Liver (tissue), 3 donors: ENCODE results near the gene NFAT5.

ENCODE experiments used
- GABPA ChIP-seq, 2 donors: IDR thresholded peaks in 1 of 2; conservative IDR thresholded peaks in 1 of 2; 2 replicates each; pipeline ENCODE4 v1.6.1; 2016; ENCODE audit warnings: antibody characterized with exemption in 2 of 2, mild to moderate bottlenecking in 1 of 2, moderate library complexity in 1 of 2
- JUND ChIP-seq, 2 donors: IDR thresholded peaks; 2 replicates each; pipeline ENCODE4 v1.6.1; 2016; ENCODE audit warnings: antibody characterized with exemption in 2 of 2
- SP1 ChIP-seq: IDR thresholded peaks from 2 replicates; pipeline ENCODE4 v1.6.1; 2018; ENCODE audit warnings: antibody characterized with exemption, mild to moderate bottlenecking
- TAF1 ChIP-seq: conservative IDR thresholded peaks from 2 replicates; pipeline ENCODE4 v1.6.1; 2016; ENCODE audit warnings: antibody characterized with exemption, mild to moderate bottlenecking
- YY1 ChIP-seq: IDR thresholded peaks from 2 replicates; pipeline ENCODE4 v1.6.1; 2016; ENCODE audit warnings: antibody characterized with exemption, mild to moderate bottlenecking
- TF ChIP-seq, protein P1 (sequence below): fragments of 150-350 bp; IDR thresholded peaks from 2 replicates; pipeline ENCODE4 v1.5.1; 2017; ENCODE audit warnings: improper control_type of control experiment, low read depth, low read length; ENCODE audit not compliant: missing input control
- TF ChIP-seq, protein P2 (sequence below): IDR thresholded peaks from 2 replicates; pipeline ENCODE4 v1.6.1; 2016; ENCODE audit warnings: antibody characterized with exemption, mild to moderate bottlenecking
- TF ChIP-seq, protein P3 (sequence below): IDR thresholded peaks from 2 replicates; pipeline ENCODE4 v1.6.1; 2016; ENCODE audit warnings: antibody characterized with exemption
- donor health status: healthy.
- donor health status: healthy.

DNA sequence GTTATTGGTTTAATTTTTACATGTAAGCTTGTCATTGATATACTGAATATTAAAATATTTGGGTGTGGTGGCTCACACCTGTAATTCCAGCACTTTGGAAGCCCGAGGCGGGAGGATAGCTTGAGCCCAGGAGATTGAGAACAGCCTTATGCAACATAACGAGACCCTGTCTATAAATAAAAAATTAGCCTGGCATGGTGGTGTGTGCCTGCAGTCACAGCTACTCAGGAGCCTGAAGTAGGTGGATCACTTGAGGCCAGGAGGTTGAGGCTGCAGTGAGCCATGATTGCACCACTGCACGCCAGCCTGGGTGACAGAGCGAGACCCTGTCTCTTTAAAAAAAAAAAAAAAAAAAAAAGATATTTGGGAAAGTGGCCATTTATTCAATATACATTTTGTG is 32.3 kb downstream of the NFAT5 start:
- TF ChIP-seq SP1 (no peak), JUND (IDR thresholded peaks at IDR 0.05) (no peak), TAF1 (no peak), GABPA (IDR thresholded peaks at IDR 0.05 in 1 of 2, conservative IDR thresholded peaks at IDR 0.05 in 1 of 2) (no peak), YY1 (no peak)
- TF ChIP-seq, protein P1, sequence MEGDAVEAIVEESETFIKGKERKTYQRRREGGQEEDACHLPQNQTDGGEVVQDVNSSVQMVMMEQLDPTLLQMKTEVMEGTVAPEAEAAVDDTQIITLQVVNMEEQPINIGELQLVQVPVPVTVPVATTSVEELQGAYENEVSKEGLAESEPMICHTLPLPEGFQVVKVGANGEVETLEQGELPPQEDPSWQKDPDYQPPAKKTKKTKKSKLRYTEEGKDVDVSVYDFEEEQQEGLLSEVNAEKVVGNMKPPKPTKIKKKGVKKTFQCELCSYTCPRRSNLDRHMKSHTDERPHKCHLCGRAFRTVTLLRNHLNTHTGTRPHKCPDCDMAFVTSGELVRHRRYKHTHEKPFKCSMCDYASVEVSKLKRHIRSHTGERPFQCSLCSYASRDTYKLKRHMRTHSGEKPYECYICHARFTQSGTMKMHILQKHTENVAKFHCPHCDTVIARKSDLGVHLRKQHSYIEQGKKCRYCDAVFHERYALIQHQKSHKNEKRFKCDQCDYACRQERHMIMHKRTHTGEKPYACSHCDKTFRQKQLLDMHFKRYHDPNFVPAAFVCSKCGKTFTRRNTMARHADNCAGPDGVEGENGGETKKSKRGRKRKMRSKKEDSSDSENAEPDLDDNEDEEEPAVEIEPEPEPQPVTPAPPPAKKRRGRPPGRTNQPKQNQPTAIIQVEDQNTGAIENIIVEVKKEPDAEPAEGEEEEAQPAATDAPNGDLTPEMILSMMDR: no peak
- TF ChIP-seq, protein P2, sequence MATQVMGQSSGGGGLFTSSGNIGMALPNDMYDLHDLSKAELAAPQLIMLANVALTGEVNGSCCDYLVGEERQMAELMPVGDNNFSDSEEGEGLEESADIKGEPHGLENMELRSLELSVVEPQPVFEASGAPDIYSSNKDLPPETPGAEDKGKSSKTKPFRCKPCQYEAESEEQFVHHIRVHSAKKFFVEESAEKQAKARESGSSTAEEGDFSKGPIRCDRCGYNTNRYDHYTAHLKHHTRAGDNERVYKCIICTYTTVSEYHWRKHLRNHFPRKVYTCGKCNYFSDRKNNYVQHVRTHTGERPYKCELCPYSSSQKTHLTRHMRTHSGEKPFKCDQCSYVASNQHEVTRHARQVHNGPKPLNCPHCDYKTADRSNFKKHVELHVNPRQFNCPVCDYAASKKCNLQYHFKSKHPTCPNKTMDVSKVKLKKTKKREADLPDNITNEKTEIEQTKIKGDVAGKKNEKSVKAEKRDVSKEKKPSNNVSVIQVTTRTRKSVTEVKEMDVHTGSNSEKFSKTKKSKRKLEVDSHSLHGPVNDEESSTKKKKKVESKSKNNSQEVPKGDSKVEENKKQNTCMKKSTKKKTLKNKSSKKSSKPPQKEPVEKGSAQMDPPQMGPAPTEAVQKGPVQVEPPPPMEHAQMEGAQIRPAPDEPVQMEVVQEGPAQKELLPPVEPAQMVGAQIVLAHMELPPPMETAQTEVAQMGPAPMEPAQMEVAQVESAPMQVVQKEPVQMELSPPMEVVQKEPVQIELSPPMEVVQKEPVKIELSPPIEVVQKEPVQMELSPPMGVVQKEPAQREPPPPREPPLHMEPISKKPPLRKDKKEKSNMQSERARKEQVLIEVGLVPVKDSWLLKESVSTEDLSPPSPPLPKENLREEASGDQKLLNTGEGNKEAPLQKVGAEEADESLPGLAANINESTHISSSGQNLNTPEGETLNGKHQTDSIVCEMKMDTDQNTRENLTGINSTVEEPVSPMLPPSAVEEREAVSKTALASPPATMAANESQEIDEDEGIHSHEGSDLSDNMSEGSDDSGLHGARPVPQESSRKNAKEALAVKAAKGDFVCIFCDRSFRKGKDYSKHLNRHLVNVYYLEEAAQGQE: no peak
- TF ChIP-seq, protein P3, sequence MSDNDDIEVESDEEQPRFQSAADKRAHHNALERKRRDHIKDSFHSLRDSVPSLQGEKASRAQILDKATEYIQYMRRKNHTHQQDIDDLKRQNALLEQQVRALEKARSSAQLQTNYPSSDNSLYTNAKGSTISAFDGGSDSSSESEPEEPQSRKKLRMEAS: no peak
